Pulmonary artery endothelial cell (primary cell): ENCODE results near the gene REXO2. TPM values are rescaled to one million over a fixed set of nuclear protein-coding genes. Genes with fewer than 3 reads are reported as not detected.

Source experiments
- DNase-seq: peaks from one replicate; pipeline ENCODE4 v3.0.0-alpha.2; 2011; ENCODE audit warnings: low read depth, low spot score
- total RNA-seq: library from RNA; depleted of rRNA; stranded (reverse); fragments of >200 nt; gene quantifications from 2 replicates; pipeline ENCODE4 v1.2.3, GENCODE V29; 2014

Gene REXO2
- total RNA-seq: 172 and 187 TPM in 2 replicates

GRCh38 chr11:114439229-114440120 is at the start of gene REXO2:
TSS of gene REXO2 (plus strand) at chr11:114439467. CDS start at chr11:114439529, 62 bp downstream.
- DNase-seq: peak; percentile 87

GRCh38 chr11:114392735-114393667 is 46.3 kb upstream of the REXO2 start:
- no peak for DNase-seq

GRCh38 chr11:114395736-114396135 is 43.5 kb upstream of the REXO2 start:
- no peak for DNase-seq

GRCh38 chr11:114396916-114397315 is 42.4 kb upstream of the REXO2 start:
- DNase-seq: no peak

- no peak for DNase-seq
These were observed 41.8 kb upstream of the REXO2 start for GRCh38 chr11:114397349-114397982.

- no peak for DNase-seq
These were observed 40.9 kb upstream of the REXO2 start for GRCh38 chr11:114398303-114398920.

- peak; percentile 10 for DNase-seq
These were observed 39.6 kb upstream of the REXO2 start for GRCh38 chr11:114399490-114400215.

- DNase-seq: peak; percentile 96
These were observed 38.9 kb upstream of the REXO2 start, which contains the start of the genes C11orf71 and RBM7 for GRCh38 chr11:114400216-114400914. TSS of gene C11orf71 (minus strand) at chr11:114400511. CDS start at chr11:114400331, 180 bp downstream. TSS of gene RBM7 (plus strand) at chr11:114400666. CDS start at chr11:114400672, 6 bp downstream.

- no peak for DNase-seq
These were observed 38.4 kb upstream of the REXO2 start for GRCh38 chr11:114400915-114401223.

- no peak for DNase-seq
These were observed 38.0 kb upstream of the REXO2 start for GRCh38 chr11:114401311-114401710.

GRCh38 chr11:114412946-114413345 is 26.3 kb upstream of the REXO2 start:
- no peak for DNase-seq

- no peak for DNase-seq
These were observed 25.3 kb upstream of the REXO2 start for GRCh38 chr11:114413958-114414357.

- DNase-seq: no peak
These were observed 22.8 kb upstream of the REXO2 start for GRCh38 chr11:114416441-114416961.

GRCh38 chr11:114426280-114426679 is 13.0 kb upstream of the REXO2 start:
- no peak for DNase-seq

GRCh38 chr11:114430290-114430689 is 9.0 kb upstream of the REXO2 start:
- DNase-seq: no peak

- no peak for DNase-seq
These were observed 6.4 kb upstream of the REXO2 start for GRCh38 chr11:114432893-114433292.

GRCh38 chr11:114433376-114433775 is 5.9 kb upstream of the REXO2 start:
- no peak for DNase-seq

GRCh38 chr11:114438303-114438702 is 964 bp upstream of the REXO2 start:
- DNase-seq: peak; percentile 26

- DNase-seq: no peak
These were observed 1.0 kb downstream of the REXO2 start for GRCh38 chr11:114440121-114440860.
